ENCODE results near the gene RGS7. TPM values are rescaled to one million over a fixed set of nuclear protein-coding genes. Genes with fewer than 3 reads are reported as not detected.

RGS7 gene
- total RNA-seq, 1 experiment from 2014 or later, result 0.10 TPM

- POLR2A ChIA-PET, result no interaction called here
- Histone ChIP-seq H3K4me3 (ENCODE audit: low read depth in 2 of 2, low read length in 2 of 2) (no peak overlapping the region), H3K36me3 (ENCODE audit: control insufficient read depth, insufficient read depth, low read length) (no peaks in the 10 kb centered on the region), H3K9me3 (ENCODE audit: control insufficient read depth, insufficient read depth, low read depth, low read length) (no peaks in the 10 kb centered on the region), H3K4me1 (ENCODE audit: control insufficient read depth, insufficient read depth, low read length) (no peaks in the 10 kb centered on the region), H3K27me3 (ENCODE audit: control insufficient read depth, insufficient read depth, low read length) (no peaks in the 10 kb centered on the region), H3K27ac (ENCODE audit: low read length) (no peak overlapping the region)
- TF ChIP-seq CTCF (IDR thresholded peaks at IDR 0.05) (no peak), POLR2AphosphoS5 (IDR thresholded peaks at IDR 0.05; ENCODE audit: low read depth, low read length) (no peak), TCF7L2 (IDR thresholded peaks at IDR 0.05; ENCODE audit: low read depth, low read length) (no peak), SIN3A (IDR thresholded peaks at IDR 0.05; ENCODE audit: borderline replicate concordance, insufficient read depth, low read depth, low read length) (no peak)
- TF ChIP-seq, protein P1, sequence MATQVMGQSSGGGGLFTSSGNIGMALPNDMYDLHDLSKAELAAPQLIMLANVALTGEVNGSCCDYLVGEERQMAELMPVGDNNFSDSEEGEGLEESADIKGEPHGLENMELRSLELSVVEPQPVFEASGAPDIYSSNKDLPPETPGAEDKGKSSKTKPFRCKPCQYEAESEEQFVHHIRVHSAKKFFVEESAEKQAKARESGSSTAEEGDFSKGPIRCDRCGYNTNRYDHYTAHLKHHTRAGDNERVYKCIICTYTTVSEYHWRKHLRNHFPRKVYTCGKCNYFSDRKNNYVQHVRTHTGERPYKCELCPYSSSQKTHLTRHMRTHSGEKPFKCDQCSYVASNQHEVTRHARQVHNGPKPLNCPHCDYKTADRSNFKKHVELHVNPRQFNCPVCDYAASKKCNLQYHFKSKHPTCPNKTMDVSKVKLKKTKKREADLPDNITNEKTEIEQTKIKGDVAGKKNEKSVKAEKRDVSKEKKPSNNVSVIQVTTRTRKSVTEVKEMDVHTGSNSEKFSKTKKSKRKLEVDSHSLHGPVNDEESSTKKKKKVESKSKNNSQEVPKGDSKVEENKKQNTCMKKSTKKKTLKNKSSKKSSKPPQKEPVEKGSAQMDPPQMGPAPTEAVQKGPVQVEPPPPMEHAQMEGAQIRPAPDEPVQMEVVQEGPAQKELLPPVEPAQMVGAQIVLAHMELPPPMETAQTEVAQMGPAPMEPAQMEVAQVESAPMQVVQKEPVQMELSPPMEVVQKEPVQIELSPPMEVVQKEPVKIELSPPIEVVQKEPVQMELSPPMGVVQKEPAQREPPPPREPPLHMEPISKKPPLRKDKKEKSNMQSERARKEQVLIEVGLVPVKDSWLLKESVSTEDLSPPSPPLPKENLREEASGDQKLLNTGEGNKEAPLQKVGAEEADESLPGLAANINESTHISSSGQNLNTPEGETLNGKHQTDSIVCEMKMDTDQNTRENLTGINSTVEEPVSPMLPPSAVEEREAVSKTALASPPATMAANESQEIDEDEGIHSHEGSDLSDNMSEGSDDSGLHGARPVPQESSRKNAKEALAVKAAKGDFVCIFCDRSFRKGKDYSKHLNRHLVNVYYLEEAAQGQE (IDR thresholded peaks at IDR 0.05; ENCODE audit: insufficient read depth in 1 of 2, low read depth in 2 of 2, low read length in 1 of 2), result no peak
- CTCF ChIA-PET, result no interaction called here
- BruUV-seq (replicated peaks), result no TSS peak
- in situ Hi-C loops (cut with HindIII; ENCODE audit: low pct_unique_long_range_greater_than_20kb, low sequenced_read_pairs), result no loop called here
- intact Hi-C loops (cut with micrococcal nuclease; ENCODE audit: unreplicated experiment), result no loop called here
- ATAC-seq (no peak), DNase-seq (ENCODE audit: low read depth, low spot score) (no peak)
Observed at GRCh38 chr1:240914506-240914905, 442.5 kb downstream of the RGS7 start.

- Histone ChIP-seq H3K27ac (ENCODE audit: low read length) (no peak overlapping the region), H3K4me1 (ENCODE audit: control insufficient read depth, insufficient read depth, low read length) (no peaks in the 10 kb centered on the region), H3K9me3 (ENCODE audit: control insufficient read depth, insufficient read depth, low read depth, low read length) (no peaks in the 10 kb centered on the region), H3K27me3 (ENCODE audit: control insufficient read depth, insufficient read depth, low read length) (no peaks in the 10 kb centered on the region), H3K4me3 (ENCODE audit: low read depth in 2 of 2, low read length in 2 of 2) (no peak overlapping the region), H3K36me3 (ENCODE audit: control insufficient read depth, insufficient read depth, low read length) (no peaks in the 10 kb centered on the region)
- no peak for ATAC-seq
- intact Hi-C loops (cut with micrococcal nuclease; ENCODE audit: unreplicated experiment), result no loop called here
- no TSS peak for BruUV-seq (replicated peaks)
- TF ChIP-seq TCF7L2 (IDR thresholded peaks at IDR 0.05; ENCODE audit: low read depth, low read length) (no peak), SIN3A (IDR thresholded peaks at IDR 0.05; ENCODE audit: borderline replicate concordance, insufficient read depth, low read depth, low read length) (no peak), POLR2AphosphoS5 (IDR thresholded peaks at IDR 0.05; ENCODE audit: low read depth, low read length) (no peak), CTCF (IDR thresholded peaks at IDR 0.05) (no peak)
- TF ChIP-seq, protein P1 (IDR thresholded peaks at IDR 0.05; ENCODE audit: insufficient read depth in 1 of 2, low read depth in 2 of 2, low read length in 1 of 2), result no peak
- in situ Hi-C loops (cut with HindIII; ENCODE audit: low pct_unique_long_range_greater_than_20kb, low sequenced_read_pairs), result no loop called here
- ChIA-PET POLR2A (no interaction called here), CTCF (no interaction called here)
- no peak for DNase-seq (ENCODE audit: low read depth, low spot score)
Observed at GRCh38 chr1:240912821-240913220, 444.2 kb downstream of the RGS7 start.
